ENCODE data around the gene PHLDA2. TPM values are rescaled to one million over a fixed set of nuclear protein-coding genes. Genes with fewer than 3 reads are reported as not detected.

The PHLDA2 gene
- total and polyA plus RNA-seq, 2 experiments from 2014 or later: 3.8 to 16.5 TPM

- no peak for TF ChIP-seq CTCF (conservative IDR thresholded peaks at IDR 0.05; ENCODE audit: low read depth in 2 of 2)
- no peak for TF ChIP-seq JUNB (IDR thresholded peaks at IDR 0.05; ENCODE audit: unreplicated experiment)
- no peak for TF ChIP-seq REST (IDR thresholded peaks at IDR 0.05; ENCODE audit: unreplicated experiment)
- TF ChIP-seq NANOG (IDR thresholded peaks at IDR 0.05; ENCODE audit: borderline replicate concordance): no peak
- TF ChIP-seq POLR2AphosphoS5 (IDR thresholded peaks at IDR 0.05; ENCODE audit: low read depth): no peak
- no peak for TF ChIP-seq EZH2 (IDR thresholded peaks at IDR 0.05; ENCODE audit: low read depth, unreplicated experiment)
Measured at GRCh38 chr11:2890466-2891294, 38.5 kb downstream of the PHLDA2 start (continued).

- H3K36me3 Mint-ChIP-seq (ENCODE audit: low read depth): peaks cover under 1% of the 10 kb centered on the region; the same call in 2 of the 3 replicates
- DNase-seq (ENCODE audit: low spot score): no peak
- H3K27me3 Mint-ChIP-seq (ENCODE audit: insufficient read depth, low read depth, poor library complexity): peaks cover 48% of the 10 kb centered on the region
- H3K27me3 ChIP-seq (ENCODE audit: insufficient read depth): peaks cover 30% of the 10 kb centered on the region
- peaks cover 25% of the 10 kb centered on the region for H3K4me1 ChIP-seq (ENCODE audit: insufficient read depth)
- H3K9me3 Mint-ChIP-seq: peaks cover 19% of the 10 kb centered on the region
- no peaks in the 10 kb centered on the region for H3K36me3 ChIP-seq (ENCODE audit: insufficient read depth)
- no peak for ATAC-seq
- no peak overlapping the region for H3K4me3 Mint-ChIP-seq
- no peak overlapping the region for H2AFZ ChIP-seq
- H4K20me1 ChIP-seq (replicated peaks; ENCODE audit: insufficient read depth): no peaks in the 10 kb centered on the region
- H3K79me2 ChIP-seq (replicated peaks; ENCODE audit: insufficient read depth): no peaks in the 10 kb centered on the region
- peaks cover 14% of the 10 kb centered on the region for H3K4me1 Mint-ChIP-seq
- no peak overlapping the region for H3K27ac ChIP-seq (ENCODE audit: low read depth)
- H3K4me3 ChIP-seq: no peak overlapping the region
- no peak overlapping the region for H3K4me2 ChIP-seq
- no peak overlapping the region for H3K27ac Mint-ChIP-seq
- H3K9me2 ChIP-seq (ENCODE audit: insufficient read depth): no peaks in the 10 kb centered on the region
- H3F3A ChIP-seq (replicated peaks; ENCODE audit: low read depth): peaks cover 29% of the 10 kb centered on the region; the same call in 1 of the 2 replicates
- TF ChIP-seq EZH2 (IDR thresholded peaks at IDR 0.05; ENCODE audit: low read depth, unreplicated experiment) (no peak), STAT1 (IDR thresholded peaks at IDR 0.05; ENCODE audit: unreplicated experiment) (no peak), ZNF114 (CRISPR knock-in tag; IDR thresholded peaks at IDR 0.05) (no peak), EZH2phosphoT487 (IDR thresholded peaks at IDR 0.05; ENCODE audit: unreplicated experiment) (no peak), REST (IDR thresholded peaks at IDR 0.05; ENCODE audit: unreplicated experiment) (no peak), CREB1 (CRISPR knock-in tag; IDR thresholded peaks at IDR 0.05; ENCODE audit: low read depth) (no peak), JUNB (IDR thresholded peaks at IDR 0.05; ENCODE audit: unreplicated experiment) (no peak), POLR2AphosphoS5 (IDR thresholded peaks at IDR 0.05; ENCODE audit: low read depth) (no peak)
- TF ChIP-seq, protein P1, sequence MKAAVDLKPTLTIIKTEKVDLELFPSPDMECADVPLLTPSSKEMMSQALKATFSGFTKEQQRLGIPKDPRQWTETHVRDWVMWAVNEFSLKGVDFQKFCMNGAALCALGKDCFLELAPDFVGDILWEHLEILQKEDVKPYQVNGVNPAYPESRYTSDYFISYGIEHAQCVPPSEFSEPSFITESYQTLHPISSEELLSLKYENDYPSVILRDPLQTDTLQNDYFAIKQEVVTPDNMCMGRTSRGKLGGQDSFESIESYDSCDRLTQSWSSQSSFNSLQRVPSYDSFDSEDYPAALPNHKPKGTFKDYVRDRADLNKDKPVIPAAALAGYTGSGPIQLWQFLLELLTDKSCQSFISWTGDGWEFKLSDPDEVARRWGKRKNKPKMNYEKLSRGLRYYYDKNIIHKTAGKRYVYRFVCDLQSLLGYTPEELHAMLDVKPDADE (IDR thresholded peaks at IDR 0.05): no peak
Measured at GRCh38 chr11:2889362-2890273, 39.6 kb downstream of the PHLDA2 start.
